RWPE1 (cell line): ENCODE measurements around the gene KCNJ15.

Source experiments
- CTCF ChIA-PET: fragments of 350-600 bp; sonication (Branson Sonifier 250); formaldehyde crosslinking; extraction: SDS; loops from one replicate; lab custom pipeline; 2021; lab: Yijun Ruan, JAX
- POLR2A ChIA-PET: fragments of 400-600 bp; formaldehyde crosslinking; extraction: SDS; loops from one replicate; lab custom pipeline; 2020; ENCODE audit warnings: antibody characterized with exemption; ENCODE audit not compliant: low non-redundant PET; lab: Yijun Ruan, JAX
- DNase-seq: peaks from one replicate; pipeline ENCODE4 v3.0.0; 2012; ENCODE audit warnings: low spot score
- H3K27ac ChIP-seq: fragments of 450-650 bp; 2 replicates; pipeline ENCODE4 v1.5.1; 2017
- CTCF ChIP-seq: fragments of 450-650 bp; conservative IDR thresholded peaks from 2 replicates; pipeline ENCODE4 v1.5.1; 2017; ENCODE audit warnings: low read depth, mild to moderate bottlenecking

The KCNJ15 gene

GRCh38 chr21:38350684-38351083 is 93.9 kb downstream of the KCNJ15 start:
- TF ChIP-seq CTCF, result no peak
- ChIA-PET POLR2A (no interaction called here), CTCF (interaction anchor here (0.5 to 2.8 kb wide), 3 partner anchors 134 to 224 kb away, joined by 3 to 23 read pairs (median 3); no protein-coding TSS in a partner anchor)
- peak overlapping the region; percentile 63 for H3K27ac ChIP-seq
- DNase-seq, result no peak

- no peak for DNase-seq
- no peak for TF ChIP-seq CTCF
- H3K27ac ChIP-seq, result peak overlapping the region; percentile 63
- CTCF ChIA-PET, result interaction anchor here (0.6 to 2.8 kb wide), 15 partner anchors 36 to 737 kb away, joined by 3 to 23 read pairs (median 4); no protein-coding TSS in a partner anchor
- POLR2A ChIA-PET, result no interaction called here
Observed at GRCh38 chr21:38351176-38351959, 94.6 kb downstream of the KCNJ15 start.

- TF ChIP-seq CTCF, result no peak
- POLR2A ChIA-PET, result interaction anchor here (0.9 kb wide), 1 partner anchor 182 kb away, joined by 3 read pairs; no protein-coding TSS in a partner anchor
- CTCF ChIA-PET, result interaction anchor here (0.5 to 2.8 kb wide), 30 partner anchors 9 to 736 kb away, joined by 3 to 23 read pairs (median 4); no protein-coding TSS in a partner anchor
- DNase-seq, result peak; percentile 62
- peak overlapping the region; percentile 75 for H3K27ac ChIP-seq
Observed at GRCh38 chr21:38351961-38352521, 95.2 kb downstream of the KCNJ15 start.

GRCh38 chr21:38352536-38353219 is 95.9 kb downstream of the KCNJ15 start:
- CTCF ChIA-PET, result interaction anchor here (0.5 to 2.8 kb wide), 32 partner anchors 9 to 982 kb away, joined by 3 to 23 read pairs (median 4); no protein-coding TSS in a partner anchor
- TF ChIP-seq CTCF, result peak; percentile 85
- H3K27ac ChIP-seq, result peak overlapping the region; percentile 75
- peak; percentile 69 for DNase-seq
- POLR2A ChIA-PET, result interaction anchor here (0.9 kb wide), 1 partner anchor 182 kb away, joined by 3 read pairs; no protein-coding TSS in a partner anchor

- H3K27ac ChIP-seq, result no peak overlapping the region
- DNase-seq, result no peak
- TF ChIP-seq CTCF, result no peak
- CTCF ChIA-PET, result interaction anchor here (0.6 to 3.3 kb wide), 3 partner anchors 74 to 198 kb away, joined by 3 to 25 read pairs (median 3); no protein-coding TSS in a partner anchor
- POLR2A ChIA-PET, result no interaction called here
Observed at GRCh38 chr21:38354231-38354630, 97.4 kb downstream of the KCNJ15 start.

- POLR2A ChIA-PET, result no interaction called here
- CTCF ChIA-PET, result interaction anchor here (0.5 to 3.3 kb wide), 10 partner anchors 159 to 679 kb away, joined by 3 to 25 read pairs (median 4); no protein-coding TSS in a partner anchor
- H3K27ac ChIP-seq, result no peak overlapping the region
Observed at GRCh38 chr21:38354746-38355145, 98.0 kb downstream of the KCNJ15 start.

More at GRCh38 chr21:38354746-38355145, 98.0 kb downstream of the KCNJ15 start:
- DNase-seq, result no peak
- TF ChIP-seq CTCF, result no peak
